Measurements from ENCODE around the gene EIF4EBP2.

- TF ChIP-seq CTCF (IDR thresholded peaks at IDR 0.05) (no peak), POLR2A (IDR thresholded peaks at IDR 0.05) (no peak)
Measured at GRCh38 chr10:70380350-70381135, 23.4 kb upstream of the EIF4EBP2 start.
